Activated CD4-positive, alpha-beta T cell treated with anti-CD3 and anti-CD28 coated beads for 24 hours (primary cell): ENCODE results near the gene CD84.

Experiments
- DNase-seq, 2 donors: peaks; one replicate each; pipeline ENCODE4 v3.0.0-alpha.2; 2020; ENCODE audit warnings: low read depth in 2 of 2

The CD84 gene

GRCh38 chr1:160579216-160579701 lies at the start of gene CD84:
CD84 (minus strand) TSS chr1:160579496; CDS start chr1:160579437, 59 bp downstream.
- DNase-seq: no peak

GRCh38 chr1:160628799-160629263 lies 49.5 kb upstream of the CD84 start:
- no peak for DNase-seq

- DNase-seq: peak in 1 of 2 donors; percentile 66
Observed at GRCh38 chr1:160627677-160628289, 48.5 kb upstream of the CD84 start.

GRCh38 chr1:160626509-160627342 lies 47.4 kb upstream of the CD84 start:
- DNase-seq: no peak

- peak; percentile 50 to 60 for DNase-seq
Observed at GRCh38 chr1:160625725-160626498, 46.6 kb upstream of the CD84 start.

- DNase-seq: no peak
Observed at GRCh38 chr1:160625321-160625720, 46.0 kb upstream of the CD84 start.

GRCh38 chr1:160624464-160624863 lies 45.2 kb upstream of the CD84 start:
- DNase-seq: no peak

GRCh38 chr1:160623862-160624261 lies 44.6 kb upstream of the CD84 start:
- DNase-seq: no peak

- DNase-seq: no peak
Observed at GRCh38 chr1:160623227-160623633, 43.9 kb upstream of the CD84 start.

- DNase-seq: no peak
Observed at GRCh38 chr1:160622501-160623226, 43.4 kb upstream of the CD84 start.

- no peak for DNase-seq
Observed at GRCh38 chr1:160621633-160622413, 42.5 kb upstream of the CD84 start.

GRCh38 chr1:160620942-160621632 lies 41.8 kb upstream of the CD84 start:
- no peak for DNase-seq

GRCh38 chr1:160619742-160620277 lies 40.5 kb upstream of the CD84 start:
- DNase-seq: no peak

GRCh38 chr1:160618763-160619274 lies 39.5 kb upstream of the CD84 start:
- DNase-seq: no peak

- DNase-seq: no peak
Observed at GRCh38 chr1:160618327-160618726, 39.0 kb upstream of the CD84 start.

GRCh38 chr1:160615660-160616059 lies 36.4 kb upstream of the CD84 start:
- DNase-seq: no peak

GRCh38 chr1:160614410-160614809 lies 35.1 kb upstream of the CD84 start:
- no peak for DNase-seq

- DNase-seq: no peak
Observed at GRCh38 chr1:160612613-160613218, 33.4 kb upstream of the CD84 start.

- no peak for DNase-seq
Observed at GRCh38 chr1:160610569-160611242, 31.4 kb upstream of the CD84 start.
